Adrenal gland (tissue), 5 donors: ENCODE results near the gene RNF145.

Experiments
- CTCF ChIP-seq, 6 experiments: fragments of 450-650 bp in 4 of 6; fragments of 200-600 bp in 2 of 6; sonication (generic) in 1 of 6; IDR thresholded peaks; 1 replicate in 5 of 6; 2 replicates in 1 of 6; pipeline versions ENCODE4 v1.5.1 to v1.8.0; 2016 to 2021; ENCODE audit warnings: antibody characterized with exemption in 6 of 6, mild to moderate bottlenecking in 2 of 6, moderate library complexity in 1 of 6
- POLR2A ChIP-seq, 2 donors: fragments of 450-650 bp; IDR thresholded peaks; one replicate each; pipeline ENCODE4 v1.6.1; 2017; ENCODE audit warnings: antibody characterized with exemption in 2 of 2, mild to moderate bottlenecking in 2 of 2, moderate library complexity in 1 of 2
- donor health status: DM: no; HTN: no; CAD: no.

DNA sequence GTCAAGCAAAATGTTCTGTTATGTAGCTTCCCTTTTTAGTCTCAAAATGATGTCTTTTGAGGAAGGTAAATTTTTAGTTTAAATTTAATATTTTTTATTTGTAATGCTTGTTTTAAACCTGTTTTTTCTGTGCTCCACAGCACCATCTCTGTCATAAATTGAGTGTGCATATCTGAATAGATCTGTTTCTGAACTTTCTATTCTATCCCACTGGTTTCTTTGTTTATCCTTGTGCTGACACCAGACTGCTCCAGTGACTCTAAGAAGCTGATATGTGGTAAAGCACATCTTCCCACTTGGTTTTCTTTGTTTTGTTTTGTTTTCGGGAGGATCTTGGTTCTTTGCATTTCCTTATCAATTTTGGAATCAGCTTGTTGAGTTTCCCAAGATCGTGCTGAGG, 7.1 kb upstream of the RNF145 start:
- TF ChIP-seq CTCF (IDR thresholded peaks at IDR 0.05): no peak
- no peak for TF ChIP-seq POLR2A (IDR thresholded peaks at IDR 0.05)
